ENCODE results near the gene LRIG3.

DNA sequence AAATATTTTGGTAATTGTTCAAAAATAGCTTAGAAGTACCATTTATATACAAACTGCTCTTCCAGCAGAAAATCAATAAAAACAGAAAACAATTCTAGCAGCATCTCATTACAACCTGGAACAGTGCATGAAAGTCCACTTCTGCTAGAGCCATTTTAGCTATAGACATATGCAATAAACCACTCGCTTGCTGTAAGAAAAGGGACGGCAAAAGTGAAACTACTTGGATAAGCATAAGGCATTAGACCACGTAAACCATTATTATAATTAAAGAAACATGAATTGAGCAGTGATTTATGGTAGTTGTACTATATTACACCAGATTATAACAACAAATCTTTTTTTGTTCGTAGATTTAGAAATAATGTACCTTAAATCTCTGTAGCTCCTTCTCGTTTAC is 48.7 kb downstream of the LRIG3 start:
- no peak for TF ChIP-seq PPARA (CRISPR knock-in tag; IDR thresholded peaks at IDR 0.05; ENCODE audit: borderline replicate concordance)
- no peak for TF ChIP-seq ARNTL (CRISPR knock-in tag; IDR thresholded peaks at IDR 0.05; ENCODE audit: borderline replicate concordance, low read depth)
- no peak for TF ChIP-seq SNAI2 (CRISPR knock-in tag; IDR thresholded peaks at IDR 0.05)
- TF ChIP-seq, protein P1, sequence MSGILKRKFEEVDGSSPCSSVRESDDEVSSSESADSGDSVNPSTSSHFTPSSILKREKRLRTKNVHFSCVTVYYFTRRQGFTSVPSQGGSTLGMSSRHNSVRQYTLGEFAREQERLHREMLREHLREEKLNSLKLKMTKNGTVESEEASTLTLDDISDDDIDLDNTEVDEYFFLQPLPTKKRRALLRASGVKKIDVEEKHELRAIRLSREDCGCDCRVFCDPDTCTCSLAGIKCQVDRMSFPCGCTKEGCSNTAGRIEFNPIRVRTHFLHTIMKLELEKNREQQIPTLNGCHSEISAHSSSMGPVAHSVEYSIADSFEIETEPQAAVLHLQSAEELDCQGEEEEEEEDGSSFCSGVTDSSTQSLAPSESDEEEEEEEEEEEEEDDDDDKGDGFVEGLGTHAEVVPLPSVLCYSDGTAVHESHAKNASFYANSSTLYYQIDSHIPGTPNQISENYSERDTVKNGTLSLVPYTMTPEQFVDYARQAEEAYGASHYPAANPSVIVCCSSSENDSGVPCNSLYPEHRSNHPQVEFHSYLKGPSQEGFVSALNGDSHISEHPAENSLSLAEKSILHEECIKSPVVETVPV (CRISPR knock-in tag; IDR thresholded peaks at IDR 0.05), result no peak
- TF ChIP-seq ISL1 (CRISPR knock-in tag; IDR thresholded peaks at IDR 0.05), result no peak
- no peak for TF ChIP-seq ZNF8 (CRISPR knock-in tag; IDR thresholded peaks at IDR 0.05)
- no peak for TF ChIP-seq ZC3H10 (CRISPR knock-in tag; IDR thresholded peaks at IDR 0.05)
- TF ChIP-seq, protein P2, sequence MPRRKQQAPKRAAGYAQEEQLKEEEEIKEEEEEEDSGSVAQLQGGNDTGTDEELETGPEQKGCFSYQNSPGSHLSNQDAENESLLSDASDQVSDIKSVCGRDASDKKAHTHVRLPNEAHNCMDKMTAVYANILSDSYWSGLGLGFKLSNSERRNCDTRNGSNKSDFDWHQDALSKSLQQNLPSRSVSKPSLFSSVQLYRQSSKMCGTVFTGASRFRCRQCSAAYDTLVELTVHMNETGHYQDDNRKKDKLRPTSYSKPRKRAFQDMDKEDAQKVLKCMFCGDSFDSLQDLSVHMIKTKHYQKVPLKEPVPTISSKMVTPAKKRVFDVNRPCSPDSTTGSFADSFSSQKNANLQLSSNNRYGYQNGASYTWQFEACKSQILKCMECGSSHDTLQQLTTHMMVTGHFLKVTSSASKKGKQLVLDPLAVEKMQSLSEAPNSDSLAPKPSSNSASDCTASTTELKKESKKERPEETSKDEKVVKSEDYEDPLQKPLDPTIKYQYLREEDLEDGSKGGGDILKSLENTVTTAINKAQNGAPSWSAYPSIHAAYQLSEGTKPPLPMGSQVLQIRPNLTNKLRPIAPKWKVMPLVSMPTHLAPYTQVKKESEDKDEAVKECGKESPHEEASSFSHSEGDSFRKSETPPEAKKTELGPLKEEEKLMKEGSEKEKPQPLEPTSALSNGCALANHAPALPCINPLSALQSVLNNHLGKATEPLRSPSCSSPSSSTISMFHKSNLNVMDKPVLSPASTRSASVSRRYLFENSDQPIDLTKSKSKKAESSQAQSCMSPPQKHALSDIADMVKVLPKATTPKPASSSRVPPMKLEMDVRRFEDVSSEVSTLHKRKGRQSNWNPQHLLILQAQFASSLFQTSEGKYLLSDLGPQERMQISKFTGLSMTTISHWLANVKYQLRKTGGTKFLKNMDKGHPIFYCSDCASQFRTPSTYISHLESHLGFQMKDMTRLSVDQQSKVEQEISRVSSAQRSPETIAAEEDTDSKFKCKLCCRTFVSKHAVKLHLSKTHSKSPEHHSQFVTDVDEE (CRISPR knock-in tag; IDR thresholded peaks at IDR 0.05), result no peak

Measured in SK-N-SH treated with all-trans-retinoic acid at 6 μM for 48 hours (cell line).